Neural cell (in vitro differentiated cells): ENCODE data around the gene CFAP58. TPM values are rescaled to one million over a fixed set of nuclear protein-coding genes. Genes with fewer than 3 reads are reported as not detected.

Experiments used
- H2AFZ ChIP-seq: fragments of 200-600, 300-800 bp; sonication (generic), shearing (Covaris generic); 2 replicates; pipeline ENCODE4 v1.6.0; 2014; ENCODE audit warnings: low read depth, mild to moderate bottlenecking, antibody characterized with exemption, low read length, moderate library complexity
- H3F3A ChIP-seq: fragments of 200-600 bp; shearing (Covaris generic); 2 replicates; pipeline ENCODE4 v1.6.1; 2016; ENCODE audit warnings: mild to moderate bottlenecking, moderate library complexity, mixed read lengths, antibody characterized with exemption, low read length; ENCODE audit not compliant: insufficient read depth, poor library complexity, severe bottlenecking
- H3K27ac ChIP-seq: fragments of 200-600, 300-800 bp; sonication (generic), shearing (Covaris generic); 2 replicates; pipeline ENCODE4 v1.5.1; 2014; ENCODE audit warnings: mild to moderate bottlenecking, low read length, moderate library complexity
- H3K27me3 ChIP-seq: fragments of 300-800, 200-600 bp; sonication (generic), shearing (Covaris generic); 2 replicates; pipeline ENCODE4 v1.6.0; 2014; ENCODE audit warnings: mild to moderate bottlenecking, low read depth, low read length, moderate library complexity; ENCODE audit not compliant: insufficient read depth
- H3K36me3 ChIP-seq: fragments of 300-800, 200-600 bp; sonication (generic), shearing (Covaris generic); 2 replicates; pipeline ENCODE4 v1.5.1; 2014; ENCODE audit warnings: mild to moderate bottlenecking, antibody characterized with exemption, low read length, moderate library complexity; ENCODE audit not compliant: insufficient read depth
- H3K4me2 ChIP-seq: fragments of 300-800, 200-600 bp; sonication (generic), shearing (Covaris generic); 2 replicates; pipeline ENCODE4 v1.6.0; 2014; ENCODE audit warnings: mild to moderate bottlenecking, low read length
- H3K4me3 ChIP-seq: fragments of 300-800, 200-600 bp; sonication (generic), shearing (Covaris generic); 2 replicates; pipeline ENCODE4 v1.5.1; 2014; ENCODE audit warnings: mild to moderate bottlenecking, low read length, moderate library complexity
- H3K79me2 ChIP-seq: fragments of 200-600 bp; shearing (Covaris generic); replicated peaks from 2 replicates; pipeline ENCODE4 v1.6.0; 2014; ENCODE audit warnings: mild to moderate bottlenecking, low read length, moderate library complexity; ENCODE audit not compliant: insufficient read depth
- H3K9ac ChIP-seq: fragments of 300-800, 200-600 bp; sonication (generic), shearing (Covaris generic); 2 replicates; pipeline ENCODE4 v1.6.1; 2016; ENCODE audit warnings: mild to moderate bottlenecking, low read length, mixed read lengths
- H3K9me2 ChIP-seq: fragments of 200-600 bp; shearing (Covaris generic); 2 replicates; pipeline ENCODE4 v1.6.1; 2016; ENCODE audit warnings: mild to moderate bottlenecking, low read length, mixed read lengths; ENCODE audit not compliant: insufficient read depth
- H3K9me3 ChIP-seq: fragments of 200-600, 300-800 bp; sonication (generic), shearing (Covaris generic); 2 replicates; pipeline ENCODE4 v1.6.1; 2016; ENCODE audit warnings: mild to moderate bottlenecking, mixed run types, low read length, moderate library complexity, mixed read lengths
- H4K20me1 ChIP-seq: fragments of 200-600 bp; shearing (Covaris generic); 2 replicates; pipeline ENCODE4 v1.6.1; 2016; ENCODE audit warnings: mild to moderate bottlenecking, mixed run types; ENCODE audit not compliant: insufficient read depth
- CTCF ChIP-seq: fragments of 450-650 bp; IDR thresholded peaks from 2 replicates; pipeline ENCODE4 v1.5.1; 2014; ENCODE audit warnings: antibody characterized with exemption, mild to moderate bottlenecking, moderate library complexity; ENCODE audit not compliant: poor library complexity, severe bottlenecking
- EP300 ChIP-seq: fragments of 450-650 bp; conservative IDR thresholded peaks from 2 replicates; pipeline ENCODE4 v1.6.1; 2014; ENCODE audit warnings: antibody characterized with exemption, mild to moderate bottlenecking, moderate library complexity; ENCODE audit not compliant: poor library complexity, severe bottlenecking
- EZH2 ChIP-seq: fragments of 200-600, 300-800 bp; shearing (Covaris generic), sonication (generic); IDR thresholded peaks from 2 replicates; pipeline ENCODE4 v1.6.1; 2014; ENCODE audit warnings: antibody characterized with exemption, low read length, borderline replicate concordance, mild to moderate bottlenecking; ENCODE audit not compliant: insufficient read depth, poor library complexity, severe bottlenecking
- MXI1 ChIP-seq: fragments of 450-650 bp; conservative IDR thresholded peaks from 2 replicates; pipeline ENCODE4 v1.6.1; 2014; ENCODE audit warnings: antibody characterized with exemption, mild to moderate bottlenecking; ENCODE audit not compliant: poor library complexity, severe bottlenecking
- POLR2AphosphoS5 ChIP-seq: IDR thresholded peaks from 2 replicates; pipeline ENCODE4 v1.6.1; 2012
- RAD21 ChIP-seq: fragments of 450-650 bp; conservative IDR thresholded peaks from 2 replicates; pipeline ENCODE4 v1.6.1; 2014; ENCODE audit warnings: antibody characterized with exemption, mild to moderate bottlenecking, moderate library complexity
- REST ChIP-seq: IDR thresholded peaks from 2 replicates; pipeline ENCODE4 v1.6.1; 2012; ENCODE audit warnings: borderline replicate concordance
- SMC3 ChIP-seq: fragments of 450-650 bp; conservative IDR thresholded peaks from 2 replicates; pipeline ENCODE4 v1.6.1; 2014; ENCODE audit warnings: antibody characterized with exemption, mild to moderate bottlenecking, moderate library complexity; ENCODE audit not compliant: poor library complexity
- TAF1 ChIP-seq: IDR thresholded peaks from 2 replicates; pipeline ENCODE4 v1.6.1; 2012; ENCODE audit warnings: low read depth
- polyA plus RNA-seq: library from polyadenylated mRNA; depleted of rRNA; stranded (reverse); fragments of >200 nt; gene quantifications from 2 replicates; pipeline ENCODE4 v1.2.3, GENCODE V29; 2014

Gene CFAP58
- polyA plus RNA-seq, 1 donor from 2014 or later, result not detected

GRCh38 chr10:104345941-104346340 lies 7.7 kb upstream of the CFAP58 start:
- Histone ChIP-seq H3K27me3 (no peaks in the 10 kb centered on the region), H3K9me2 (no peaks in the 10 kb centered on the region), H2AFZ (no peak overlapping the region), H4K20me1 (no peaks in the 10 kb centered on the region), H3K79me2 (no peaks in the 10 kb centered on the region), H3K9me3 (no peaks in the 10 kb centered on the region), H3K36me3 (no peaks in the 10 kb centered on the region), H3K4me3 (no peak overlapping the region), H3F3A (no peaks in the 10 kb centered on the region), H3K27ac (no peak overlapping the region), H3K9ac (no peak overlapping the region), H3K4me2 (no peak overlapping the region)
- TF ChIP-seq SMC3, result no peak
- no peak for TF ChIP-seq RAD21
- TF ChIP-seq EP300, result no peak
- TF ChIP-seq TAF1, result no peak
- no peak for TF ChIP-seq EZH2
- no peak for TF ChIP-seq REST
- TF ChIP-seq POLR2AphosphoS5, result no peak
- TF ChIP-seq MXI1, result no peak
- no peak for TF ChIP-seq CTCF

GRCh38 chr10:104347295-104348045 lies 6.2 kb upstream of the CFAP58 start:
- H3K79me2 ChIP-seq, result no peaks in the 10 kb centered on the region
- H2AFZ ChIP-seq, result no peak overlapping the region
- H3K9ac ChIP-seq, result no peak overlapping the region
- H3K4me3 ChIP-seq, result no peak overlapping the region
- no peaks in the 10 kb centered on the region for H3K36me3 ChIP-seq
- peaks cover 3% of the 10 kb centered on the region for H3K27me3 ChIP-seq
- no peaks in the 10 kb centered on the region for H4K20me1 ChIP-seq
- no peak for TF ChIP-seq TAF1
- no peak for TF ChIP-seq EZH2
- TF ChIP-seq EP300, result no peak
- TF ChIP-seq POLR2AphosphoS5, result no peak
- no peak for TF ChIP-seq RAD21
- no peak for TF ChIP-seq CTCF
- TF ChIP-seq SMC3, result no peak
- TF ChIP-seq REST, result no peak
- TF ChIP-seq MXI1, result no peak
- no peak overlapping the region for H3K27ac ChIP-seq
- no peaks in the 10 kb centered on the region for H3K9me3 ChIP-seq
- H3F3A ChIP-seq, result no peaks in the 10 kb centered on the region
- H3K4me2 ChIP-seq, result no peak overlapping the region
- no peaks in the 10 kb centered on the region for H3K9me2 ChIP-seq
